HEK293 (cell line): Measurements from ENCODE around the gene FBXO5.

ENCODE experiments used
- CTCF ChIA-PET: fragments of 350-600 bp; formaldehyde crosslinking; extraction: SDS; loops from one replicate; lab custom pipeline; 2021; ENCODE audit warnings: antibody characterized with exemption; lab: Yijun Ruan, JAX
- POLR2A ChIA-PET: fragments of 300-600 bp; formaldehyde crosslinking; extraction: SDS; loops from one replicate; lab custom pipeline; 2020; ENCODE audit warnings: antibody characterized with exemption, inconsistent platforms; lab: Yijun Ruan, JAX
- H3K27ac ChIP-seq: fragments of 200-500 bp; sonication (Bioruptor generic); 2 replicates; pipeline ENCODE4 v1.5.1; 2014; ENCODE audit warnings: low read depth, low read length, control low read depth, inconsistent platforms; ENCODE audit errors: extremely low read depth
- H3K36me3 ChIP-seq, 2 experiments: fragments of 200-500 bp in 1 of 2; sonication (Bioruptor generic) in 1 of 2; 1 replicate in 1 of 2; 2 replicates in 1 of 2; pipeline ENCODE4 v1.5.1; 2014 to 2017; ENCODE audit warnings: inconsistent platforms in 2 of 2, low read length in 2 of 2; ENCODE audit not compliant: control insufficient read depth in 2 of 2, insufficient read depth in 1 of 2
- H3K4me1 ChIP-seq: fragments of 200-500 bp; sonication (Bioruptor generic); 2 replicates; pipeline ENCODE4 v1.5.1; 2014; ENCODE audit warnings: mild to moderate bottlenecking, low read length, inconsistent platforms; ENCODE audit not compliant: control insufficient read depth, insufficient read depth
- H3K4me3 ChIP-seq: 2 replicates; pipeline ENCODE4 v1.5.1; 2011; ENCODE audit warnings: low read depth, mild to moderate bottlenecking, control low read depth, low read length, moderate library complexity
- H3K9me3 ChIP-seq: fragments of 200-500 bp; sonication (Bioruptor generic); 2 replicates; pipeline ENCODE4 v1.5.1; 2014; ENCODE audit warnings: low read depth, low read length, inconsistent platforms; ENCODE audit not compliant: control insufficient read depth, insufficient read depth
- INSM2 ChIP-seq: fragments of 450-650 bp; formaldehyde crosslinking; IDR thresholded peaks from 2 replicates; pipeline ENCODE4 v1.5.1; 2016; ENCODE audit warnings: missing biosample characterization, missing genetic modification characterization
- MEIS1 ChIP-seq: sonication (generic); formaldehyde crosslinking; IDR thresholded peaks from 2 replicates; pipeline ENCODE4 v1.8.1; 2022; ENCODE audit warnings: missing genetic modification reagents, mild to moderate bottlenecking, borderline replicate concordance
- MYNN ChIP-seq: fragments of 450-650 bp; formaldehyde crosslinking; IDR thresholded peaks from 2 replicates; pipeline ENCODE4 v1.5.1; 2016; ENCODE audit warnings: missing biosample characterization, missing genetic modification characterization, borderline replicate concordance
- PATZ1 ChIP-seq: fragments of 450-650 bp; formaldehyde crosslinking; IDR thresholded peaks from 2 replicates; pipeline ENCODE4 v1.5.1; 2016; ENCODE audit warnings: missing biosample characterization, missing genetic modification characterization
- SALL2 ChIP-seq: fragments of 450-650 bp; formaldehyde crosslinking; IDR thresholded peaks from 2 replicates; pipeline ENCODE4 v1.5.0; 2017; ENCODE audit warnings: missing biosample characterization, mild to moderate bottlenecking, missing genetic modification characterization, borderline replicate concordance
- SP2 ChIP-seq: fragments of 450-650 bp; formaldehyde crosslinking; IDR thresholded peaks from 2 replicates; pipeline ENCODE4 v1.5.1; 2016; ENCODE audit warnings: missing biosample characterization, missing genetic modification characterization
- SP3 ChIP-seq: fragments of 450-650 bp; formaldehyde crosslinking; IDR thresholded peaks from 2 replicates; pipeline ENCODE4 v1.5.1; 2016; ENCODE audit warnings: missing biosample characterization, missing genetic modification characterization
- SP7 ChIP-seq: fragments of 450-650 bp; formaldehyde crosslinking; IDR thresholded peaks from 2 replicates; pipeline ENCODE4 v1.5.1; 2016; ENCODE audit warnings: missing biosample characterization, missing genetic modification characterization
- ZFHX2 ChIP-seq: fragments of 450-650 bp; formaldehyde crosslinking; conservative IDR thresholded peaks from 2 replicates; pipeline ENCODE4 v1.5.1; 2016; ENCODE audit warnings: missing biosample characterization, missing genetic modification characterization
- ZNF140 ChIP-seq: fragments of 450-650 bp; formaldehyde crosslinking; IDR thresholded peaks from 2 replicates; pipeline ENCODE4 v1.5.1; 2016; ENCODE audit warnings: missing biosample characterization, missing genetic modification characterization
- ZNF148 ChIP-seq: fragments of 450-650 bp; formaldehyde crosslinking; IDR thresholded peaks from 2 replicates; pipeline ENCODE4 v1.5.0; 2017; ENCODE audit warnings: missing biosample characterization, missing genetic modification characterization, borderline replicate concordance
- ZNF202 ChIP-seq: fragments of 450-650 bp; formaldehyde crosslinking; IDR thresholded peaks from 2 replicates; pipeline ENCODE4 v1.5.1; 2016; ENCODE audit warnings: missing biosample characterization, missing genetic modification characterization, borderline replicate concordance
- ZNF214 ChIP-seq: fragments of 450-650 bp; formaldehyde crosslinking; IDR thresholded peaks from 2 replicates; pipeline ENCODE4 v1.5.1; 2017; ENCODE audit warnings: missing biosample characterization, mild to moderate bottlenecking, missing genetic modification characterization, borderline replicate concordance
- ZNF26 ChIP-seq: fragments of 450-650 bp; formaldehyde crosslinking; IDR thresholded peaks from 2 replicates; pipeline ENCODE4 v1.5.1; 2016; ENCODE audit warnings: missing biosample characterization, missing genetic modification characterization
- ZNF350 ChIP-seq: fragments of 450-650 bp; formaldehyde crosslinking; IDR thresholded peaks from 2 replicates; pipeline ENCODE4 v1.5.0; 2017; ENCODE audit warnings: missing biosample characterization, mild to moderate bottlenecking, missing genetic modification characterization
- ZNF394 ChIP-seq: fragments of 450-650 bp; formaldehyde crosslinking; IDR thresholded peaks from 2 replicates; pipeline ENCODE4 v1.5.1; 2016; ENCODE audit warnings: missing biosample characterization, missing genetic modification characterization, mild to moderate bottlenecking, moderate library complexity, borderline replicate concordance
- ZNF433 ChIP-seq: fragments of 450-650 bp; formaldehyde crosslinking; IDR thresholded peaks from 2 replicates; pipeline ENCODE4 v1.5.1; 2016; ENCODE audit warnings: missing biosample characterization, missing genetic modification characterization, low read depth
- ZNF585B ChIP-seq: fragments of 450-650 bp; formaldehyde crosslinking; IDR thresholded peaks from 2 replicates; pipeline ENCODE4 v1.5.1; 2016; ENCODE audit warnings: missing biosample characterization, missing genetic modification characterization
- ZNF621 ChIP-seq: fragments of 450-650 bp; formaldehyde crosslinking; IDR thresholded peaks from 2 replicates; pipeline ENCODE4 v1.5.1; 2017; ENCODE audit warnings: missing biosample characterization, missing genetic modification characterization

Gene FBXO5

GRCh38 chr6:152959333-152959732 is 23.5 kb downstream of the FBXO5 start (continued):
- no peak for TF ChIP-seq ZNF202 (tag by site-specific recombination)
- TF ChIP-seq MYNN (tag by site-specific recombination), result no peak
- no peak for TF ChIP-seq ZNF214 (tag by site-specific recombination)
- TF ChIP-seq, all 188 proteins: peak for 0

GRCh38 chr6:152957796-152958195 is 25.0 kb downstream of the FBXO5 start:
- Histone ChIP-seq H3K36me3 (no peaks in the 10 kb centered on the region), H3K4me3 (no peak overlapping the region), H3K9me3 (no peaks in the 10 kb centered on the region), H3K4me1 (no peaks in the 10 kb centered on the region), H3K27ac (no peak overlapping the region)
- ChIA-PET POLR2A (interaction anchor here (1.3 kb wide), 1 partner anchor 25 kb away, joined by 3 read pairs; the partner anchor contains the start of gene FBXO5), CTCF (interaction anchor here (1.8 kb wide), 1 partner anchor 10 kb away, joined by 6 read pairs; no protein-coding TSS in a partner anchor)
- TF ChIP-seq ZFHX2 (tag by site-specific recombination) (no peak), MEIS1 (CRISPR knock-in tag) (no peak), ZNF394 (tag by site-specific recombination) (no peak), ZNF214 (tag by site-specific recombination) (no peak), INSM2 (tag by site-specific recombination) (no peak), ZNF148 (tag by site-specific recombination) (no peak), ZNF621 (no peak), ZNF26 (tag by site-specific recombination) (no peak), ZNF140 (tag by site-specific recombination) (no peak), ZNF433 (tag by site-specific recombination) (no peak), SALL2 (tag by site-specific recombination) (no peak), SP3 (tag by site-specific recombination) (no peak), PATZ1 (tag by site-specific recombination) (no peak), SP2 (tag by site-specific recombination) (no peak), SP7 (tag by site-specific recombination) (no peak), ZNF585B (tag by site-specific recombination) (no peak), ZNF350 (tag by site-specific recombination) (no peak)
